ENCODE data around the gene CHCHD6. TPM values are rescaled to one million over a fixed set of nuclear protein-coding genes. Genes with fewer than 3 reads are reported as not detected.

The CHCHD6 gene
- total RNA-seq, 1 experiment from 2014 or later: 45.9 TPM

DNA sequence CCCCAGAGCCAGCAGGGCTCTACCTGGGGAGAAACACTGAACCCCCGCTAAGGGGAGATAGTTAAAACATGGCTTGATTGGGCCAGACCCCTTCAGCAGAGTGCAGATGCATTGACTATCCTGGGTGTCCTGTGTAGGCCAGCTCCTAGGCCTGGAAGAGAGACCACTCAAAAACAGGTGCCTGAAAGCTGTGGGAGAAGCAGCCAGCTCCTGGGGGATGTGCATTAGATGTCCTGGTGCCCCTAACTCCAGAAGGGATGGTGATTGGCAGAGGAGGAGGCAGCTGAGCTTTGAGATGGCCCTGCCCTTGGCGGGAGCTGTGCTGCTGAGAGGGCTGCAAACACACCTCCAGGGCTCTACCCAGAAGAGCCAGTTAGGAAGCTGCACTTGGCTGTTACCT lies 189.6 kb downstream of the CHCHD6 start:
- Mint-ChIP-seq H3K36me3 (ENCODE audit: insufficient read depth, unreplicated experiment) (no peaks in the 10 kb centered on the region), H3K27ac (ENCODE audit: unreplicated experiment) (no peak overlapping the region), H3K9me3 (ENCODE audit: low read depth, unreplicated experiment) (no peaks in the 10 kb centered on the region), H3K4me3 (ENCODE audit: low read depth, unreplicated experiment) (no peak overlapping the region), H3K4me1 (ENCODE audit: low read depth, unreplicated experiment) (no peaks in the 10 kb centered on the region), H3K27me3 (ENCODE audit: unreplicated experiment) (no peaks in the 10 kb centered on the region)
- DNase-seq: no peak
- TF ChIP-seq, protein P1, sequence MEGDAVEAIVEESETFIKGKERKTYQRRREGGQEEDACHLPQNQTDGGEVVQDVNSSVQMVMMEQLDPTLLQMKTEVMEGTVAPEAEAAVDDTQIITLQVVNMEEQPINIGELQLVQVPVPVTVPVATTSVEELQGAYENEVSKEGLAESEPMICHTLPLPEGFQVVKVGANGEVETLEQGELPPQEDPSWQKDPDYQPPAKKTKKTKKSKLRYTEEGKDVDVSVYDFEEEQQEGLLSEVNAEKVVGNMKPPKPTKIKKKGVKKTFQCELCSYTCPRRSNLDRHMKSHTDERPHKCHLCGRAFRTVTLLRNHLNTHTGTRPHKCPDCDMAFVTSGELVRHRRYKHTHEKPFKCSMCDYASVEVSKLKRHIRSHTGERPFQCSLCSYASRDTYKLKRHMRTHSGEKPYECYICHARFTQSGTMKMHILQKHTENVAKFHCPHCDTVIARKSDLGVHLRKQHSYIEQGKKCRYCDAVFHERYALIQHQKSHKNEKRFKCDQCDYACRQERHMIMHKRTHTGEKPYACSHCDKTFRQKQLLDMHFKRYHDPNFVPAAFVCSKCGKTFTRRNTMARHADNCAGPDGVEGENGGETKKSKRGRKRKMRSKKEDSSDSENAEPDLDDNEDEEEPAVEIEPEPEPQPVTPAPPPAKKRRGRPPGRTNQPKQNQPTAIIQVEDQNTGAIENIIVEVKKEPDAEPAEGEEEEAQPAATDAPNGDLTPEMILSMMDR (IDR thresholded peaks at IDR 0.05; ENCODE audit: unreplicated experiment): no peak
- intact Hi-C loops (cut with micrococcal nuclease; ENCODE audit: unreplicated experiment): no loop called here
- CTCF ChIA-PET: no interaction called here
- no TSS peak for BruUV-seq (replicated peaks)

DNA sequence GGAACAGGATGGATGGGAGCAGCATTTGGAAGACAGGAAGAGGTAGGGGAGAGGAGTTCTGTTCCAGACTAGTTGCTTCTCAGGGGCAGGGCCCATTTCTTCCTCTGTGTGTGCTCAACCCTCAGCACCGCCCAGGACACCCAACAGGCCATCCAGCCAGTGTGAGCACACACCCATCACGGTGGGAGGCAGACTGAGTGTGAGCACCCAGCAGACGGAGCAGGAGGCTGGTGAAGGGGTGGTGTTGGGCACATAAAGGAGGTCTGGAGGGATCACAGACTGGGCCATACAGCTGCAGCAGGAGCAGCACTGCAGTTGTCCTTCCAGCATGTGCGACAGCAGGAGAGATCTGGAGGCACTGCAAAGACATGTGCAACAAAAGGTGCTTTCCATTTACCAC lies 190.4 kb downstream of the CHCHD6 start:
- CTCF ChIA-PET: no interaction called here
- DNase-seq: no peak
- no peak overlapping the region for H3K4me3 Mint-ChIP-seq (ENCODE audit: low read depth, unreplicated experiment)
- H3K27ac Mint-ChIP-seq (ENCODE audit: unreplicated experiment): no peak overlapping the region
- intact Hi-C loops (cut with micrococcal nuclease; ENCODE audit: unreplicated experiment): no loop called here
- no peaks in the 10 kb centered on the region for H3K36me3 Mint-ChIP-seq (ENCODE audit: insufficient read depth, unreplicated experiment)
- TF ChIP-seq, protein P1 (IDR thresholded peaks at IDR 0.05; ENCODE audit: unreplicated experiment): no peak
- no TSS peak for BruUV-seq (replicated peaks)
- H3K27me3 Mint-ChIP-seq (ENCODE audit: unreplicated experiment): no peaks in the 10 kb centered on the region
- no peaks in the 10 kb centered on the region for H3K9me3 Mint-ChIP-seq (ENCODE audit: low read depth, unreplicated experiment)
- H3K4me1 Mint-ChIP-seq (ENCODE audit: low read depth, unreplicated experiment): no peaks in the 10 kb centered on the region

DNA sequence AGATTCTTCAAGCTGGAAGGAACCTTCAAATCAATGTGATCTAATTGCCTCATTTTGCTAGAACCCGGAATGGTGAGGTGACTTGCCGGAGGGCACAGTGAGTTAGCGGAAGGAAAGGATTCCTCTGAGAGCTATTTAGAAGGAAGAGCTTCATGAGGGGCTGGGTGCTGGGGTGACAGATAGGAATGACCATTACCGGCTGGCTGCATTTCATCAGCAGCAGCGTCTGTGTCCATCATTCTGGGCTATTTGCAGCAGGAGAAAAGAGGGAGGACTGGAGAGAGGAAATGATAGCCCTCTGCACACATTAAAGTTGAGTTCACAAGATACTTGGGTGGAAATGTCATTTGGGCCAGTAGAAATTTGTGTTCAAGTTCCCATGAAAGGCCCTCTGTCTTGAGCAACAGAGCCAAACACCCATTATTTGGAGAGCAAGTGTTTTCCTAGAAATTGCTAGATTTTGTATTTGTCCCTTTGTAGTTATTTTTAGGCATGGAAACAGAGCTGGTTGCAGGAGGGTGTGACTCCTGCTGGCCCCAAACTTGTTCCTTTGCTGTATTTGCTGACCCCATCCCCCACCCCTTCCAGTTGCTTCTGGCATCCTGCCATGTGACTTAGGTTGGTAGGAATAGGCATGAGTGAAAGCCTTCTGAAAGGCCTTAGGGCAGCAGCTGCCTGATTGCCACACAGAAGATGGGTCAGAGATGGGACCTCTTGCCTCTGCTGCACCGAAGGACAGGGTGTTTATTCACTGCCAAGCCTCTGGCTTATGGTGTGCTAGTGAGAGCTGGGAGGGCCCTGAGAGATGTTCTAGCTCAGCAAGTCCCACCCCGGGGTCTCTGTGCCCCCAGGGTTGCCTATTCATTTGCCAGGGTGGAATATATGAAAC lies 191.4 kb downstream of the CHCHD6 start:
- H3K4me3 Mint-ChIP-seq (ENCODE audit: low read depth, unreplicated experiment): no peak overlapping the region
- peak; percentile 24 for DNase-seq
- no TSS peak for BruUV-seq (replicated peaks)
- no peaks in the 10 kb centered on the region for H3K27me3 Mint-ChIP-seq (ENCODE audit: unreplicated experiment)
- no peaks in the 10 kb centered on the region for H3K4me1 Mint-ChIP-seq (ENCODE audit: low read depth, unreplicated experiment)
- H3K9me3 Mint-ChIP-seq (ENCODE audit: low read depth, unreplicated experiment): no peaks in the 10 kb centered on the region
- no peaks in the 10 kb centered on the region for H3K36me3 Mint-ChIP-seq (ENCODE audit: insufficient read depth, unreplicated experiment)
- intact Hi-C loops (cut with micrococcal nuclease; ENCODE audit: unreplicated experiment): no loop called here
- TF ChIP-seq, protein P1 (IDR thresholded peaks at IDR 0.05; ENCODE audit: unreplicated experiment): no peak
- CTCF ChIA-PET: interaction anchor here (0.6 kb wide), 1 partner anchor 409 kb away, joined by 3 read pairs; no protein-coding TSS in a partner anchor
- no peak overlapping the region for H3K27ac Mint-ChIP-seq (ENCODE audit: unreplicated experiment)

DNA sequence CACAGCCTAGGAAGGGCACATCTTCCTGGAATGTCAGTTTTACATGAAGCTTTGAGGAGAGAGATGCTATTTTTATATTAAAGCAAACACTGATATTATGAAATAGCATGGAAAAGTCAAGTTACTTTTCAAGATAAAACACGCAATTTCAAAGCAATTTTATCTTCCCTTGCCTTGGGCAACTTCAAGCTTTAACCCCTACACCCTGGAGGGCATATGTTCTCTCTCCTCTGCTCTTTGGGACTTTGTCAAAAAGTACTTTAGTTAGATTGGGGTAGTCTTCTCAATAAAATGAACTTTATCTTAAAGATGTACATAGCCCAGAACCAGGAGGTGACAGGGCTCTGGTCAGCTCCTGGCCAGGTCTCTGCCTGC lies 192.0 kb downstream of the CHCHD6 start:
- CTCF ChIA-PET: interaction anchor here (0.6 kb wide), 1 partner anchor 409 kb away, joined by 3 read pairs; no protein-coding TSS in a partner anchor
- no peaks in the 10 kb centered on the region for H3K36me3 Mint-ChIP-seq (ENCODE audit: insufficient read depth, unreplicated experiment)
- no peaks in the 10 kb centered on the region for H3K4me1 Mint-ChIP-seq (ENCODE audit: low read depth, unreplicated experiment)
- intact Hi-C loops (cut with micrococcal nuclease; ENCODE audit: unreplicated experiment): no loop called here
- no peak overlapping the region for H3K4me3 Mint-ChIP-seq (ENCODE audit: low read depth, unreplicated experiment)
- no peak for DNase-seq
- H3K9me3 Mint-ChIP-seq (ENCODE audit: low read depth, unreplicated experiment): no peaks in the 10 kb centered on the region
- no peaks in the 10 kb centered on the region for H3K27me3 Mint-ChIP-seq (ENCODE audit: unreplicated experiment)
- H3K27ac Mint-ChIP-seq (ENCODE audit: unreplicated experiment): no peak overlapping the region
- BruUV-seq (replicated peaks): no TSS peak
- TF ChIP-seq, protein P1 (IDR thresholded peaks at IDR 0.05; ENCODE audit: unreplicated experiment): no peak
